ENCODE measurements around the gene RRBP1. TPM values are rescaled to one million over a fixed set of nuclear protein-coding genes. Genes with fewer than 3 reads are reported as not detected.

The RRBP1 gene
- total and polyA plus RNA-seq, 2 donors (not counting 3 experiments of a cell fraction or from before 2014, with no cell fraction given) = 50.3 to 236 TPM

GRCh38 chr20:17594443-17594842, 87.6 kb downstream of the RRBP1 start:
- no peaks in the 10 kb centered on the region for H3K36me3 ChIP-seq (ENCODE audit: control insufficient read depth in 2 of 2, extremely low read depth in 1 of 2, insufficient read depth in 2 of 2, low read length in 2 of 2)
- DNase-seq (ENCODE audit: low read depth, low spot score) (peak; percentile 89), FAIRE-seq (peak; percentile 90)
- TF ChIP-seq MYC (IDR thresholded peaks at IDR 0.05; ENCODE audit: low read depth, low read length) (no peak), FOS (IDR thresholded peaks at IDR 0.05; ENCODE audit: borderline replicate concordance, insufficient read depth, low read length) (no peak), JUN (IDR thresholded peaks at IDR 0.05; ENCODE audit: borderline replicate concordance, insufficient read depth, insufficient read length, low read depth) (no peak), MAX (IDR thresholded peaks at IDR 0.05; ENCODE audit: insufficient read depth, insufficient read length) (no peak), POLR2A (IDR thresholded peaks at IDR 0.05; ENCODE audit: low read depth, low read length) (no peak), GATA2 (IDR thresholded peaks at IDR 0.05; ENCODE audit: insufficient read depth, insufficient read length, low read depth, low read length) (no peak), EZH2 (IDR thresholded peaks at IDR 0.05; ENCODE audit: borderline replicate concordance, low read depth, low read length, severe bottlenecking) (no peak), POLR2AphosphoS5 (IDR thresholded peaks at IDR 0.05; ENCODE audit: insufficient read depth, low read depth, low read length) (no peak)
- TF ChIP-seq, protein P1, sequence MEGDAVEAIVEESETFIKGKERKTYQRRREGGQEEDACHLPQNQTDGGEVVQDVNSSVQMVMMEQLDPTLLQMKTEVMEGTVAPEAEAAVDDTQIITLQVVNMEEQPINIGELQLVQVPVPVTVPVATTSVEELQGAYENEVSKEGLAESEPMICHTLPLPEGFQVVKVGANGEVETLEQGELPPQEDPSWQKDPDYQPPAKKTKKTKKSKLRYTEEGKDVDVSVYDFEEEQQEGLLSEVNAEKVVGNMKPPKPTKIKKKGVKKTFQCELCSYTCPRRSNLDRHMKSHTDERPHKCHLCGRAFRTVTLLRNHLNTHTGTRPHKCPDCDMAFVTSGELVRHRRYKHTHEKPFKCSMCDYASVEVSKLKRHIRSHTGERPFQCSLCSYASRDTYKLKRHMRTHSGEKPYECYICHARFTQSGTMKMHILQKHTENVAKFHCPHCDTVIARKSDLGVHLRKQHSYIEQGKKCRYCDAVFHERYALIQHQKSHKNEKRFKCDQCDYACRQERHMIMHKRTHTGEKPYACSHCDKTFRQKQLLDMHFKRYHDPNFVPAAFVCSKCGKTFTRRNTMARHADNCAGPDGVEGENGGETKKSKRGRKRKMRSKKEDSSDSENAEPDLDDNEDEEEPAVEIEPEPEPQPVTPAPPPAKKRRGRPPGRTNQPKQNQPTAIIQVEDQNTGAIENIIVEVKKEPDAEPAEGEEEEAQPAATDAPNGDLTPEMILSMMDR (IDR thresholded peaks at IDR 0.05; ENCODE audit: extremely low read depth in 1 of 2, insufficient read depth in 1 of 2, low read depth in 1 of 2, low read length in 2 of 2) = no peak
- H3K9me1 ChIP-seq (replicated peaks; ENCODE audit: control insufficient read depth, extremely low read depth, insufficient read depth, low read length) = no peaks in the 10 kb centered on the region
- no peak overlapping the region for H3K4me3 ChIP-seq (replicated peaks in 1 of 3; ENCODE audit: insufficient read depth in 1 of 3, low read depth in 1 of 3, low read length in 3 of 3)
- H3K79me2 ChIP-seq (ENCODE audit: control insufficient read depth, insufficient read depth, low read length) = peaks cover 94% of the 10 kb centered on the region
- H2AFZ ChIP-seq (ENCODE audit: low read depth, low read length) = no peak overlapping the region
- intact Hi-C loops (cut with micrococcal nuclease) = loop anchor here (1.0 kb wide), 1 partner anchor 25 kb away; no protein-coding TSS in a partner anchor
- dilution Hi-C loops (cut with MboI; ENCODE audit: extremely low pct_ligation_motif_present, low sequenced_read_pairs) = loop anchor here (5.0 kb wide), 1 partner anchor 52 kb away; no protein-coding TSS in a partner anchor
- CTCF ChIA-PET = interaction anchor here (0.9 to 2.4 kb wide), 15 partner anchors 8 to 89 kb away, joined by 3 to 25 read pairs (median 5); partner anchors contain the start of gene DSTN
- H3K27ac ChIP-seq (ENCODE audit: insufficient read depth, low read depth, low read length) = peak overlapping the region; percentile 9
- no peaks in the 10 kb centered on the region for H3K9me3 ChIP-seq (replicated peaks; ENCODE audit: control insufficient read depth, insufficient read depth, low read length)
- H4K20me1 ChIP-seq (replicated peaks; ENCODE audit: control insufficient read depth, extremely low read depth, insufficient read depth, low read length) = peaks cover 15% of the 10 kb centered on the region
- peak overlapping the region; percentile 51 for H3K4me2 ChIP-seq (ENCODE audit: insufficient read depth, low read length)
- POLR2A ChIA-PET = interaction anchor here (0.8 to 1.8 kb wide), 3 partner anchors 15 to 24 kb away, joined by 3 to 8 read pairs (median 4); partner anchors contain the start of gene DSTN
- no TSS peak for BruUV-seq (replicated peaks)
- no peaks in the 10 kb centered on the region for H3K27me3 ChIP-seq (ENCODE audit: control insufficient read depth in 2 of 2, insufficient read depth in 2 of 2, low read length in 2 of 2)
- H3K4me1 ChIP-seq (ENCODE audit: control insufficient read depth, extremely low read depth, insufficient read depth, low read length) = peaks cover 21% of the 10 kb centered on the region
- H3K9ac ChIP-seq (replicated peaks; ENCODE audit: extremely low read depth, insufficient read depth, low read length) = no peak overlapping the region
